GM19193 (cell line): ENCODE measurements around the gene MAN2B1.

Experiments used
- POLR2A ChIP-seq: IDR thresholded peaks from 4 replicates; pipeline ENCODE4 v1.6.1; 2011; ENCODE audit not compliant: insufficient read depth, insufficient read length; ENCODE audit errors: extremely low read depth

Gene MAN2B1

GRCh38 chr19:12670159-12670928 lies 3.8 kb upstream of the MAN2B1 start:
- no peak for TF ChIP-seq POLR2A

- TF ChIP-seq POLR2A: peak; percentile 68
Measured at GRCh38 chr19:12669270-12670158, 3.0 kb upstream of the MAN2B1 start.

GRCh38 chr19:12668932-12669269 lies 2.4 kb upstream of the MAN2B1 start:
- no peak for TF ChIP-seq POLR2A

- TF ChIP-seq POLR2A: no peak
Measured at GRCh38 chr19:12668346-12668745, 1.8 kb upstream of the MAN2B1 start.

- TF ChIP-seq POLR2A: no peak
Measured at GRCh38 chr19:12667731-12668302, 1.3 kb upstream of the MAN2B1 start.

GRCh38 chr19:12665671-12666264 lies 774 bp downstream of the MAN2B1 start:
- TF ChIP-seq POLR2A: no peak

- TF ChIP-seq POLR2A: peak; percentile 64
Measured at GRCh38 chr19:12665281-12665573, 1.3 kb downstream of the MAN2B1 start.

- no peak for TF ChIP-seq POLR2A
Measured at GRCh38 chr19:12664406-12665280, 1.9 kb downstream of the MAN2B1 start.

- no peak for TF ChIP-seq POLR2A
Measured at GRCh38 chr19:12660980-12661379, 5.6 kb downstream of the MAN2B1 start.

GRCh38 chr19:12657966-12658365 lies 8.6 kb downstream of the MAN2B1 start:
- no peak for TF ChIP-seq POLR2A

- TF ChIP-seq POLR2A: no peak
Measured at GRCh38 chr19:12656899-12657571, 9.5 kb downstream of the MAN2B1 start.

- no peak for TF ChIP-seq POLR2A
Measured at GRCh38 chr19:12655546-12655945, 11.0 kb downstream of the MAN2B1 start.

GRCh38 chr19:12652219-12652618 lies 14.3 kb downstream of the MAN2B1 start:
- TF ChIP-seq POLR2A: no peak

- no peak for TF ChIP-seq POLR2A
Measured at GRCh38 chr19:12649941-12650340, 16.6 kb downstream of the MAN2B1 start.
